ENCODE measurements around the gene ZWILCH. TPM values are rescaled to one million over a fixed set of nuclear protein-coding genes. Genes with fewer than 3 reads are reported as not detected.
"Not testable (repeated sequence)": the region's sequence is repeated elsewhere in the genome, so short reads cannot be mapped to it uniquely, and the experiment has no call there.

ZWILCH gene
- total RNA-seq, 2 experiments from 2014 or later = 36.9 to 50.2 TPM

DNA sequence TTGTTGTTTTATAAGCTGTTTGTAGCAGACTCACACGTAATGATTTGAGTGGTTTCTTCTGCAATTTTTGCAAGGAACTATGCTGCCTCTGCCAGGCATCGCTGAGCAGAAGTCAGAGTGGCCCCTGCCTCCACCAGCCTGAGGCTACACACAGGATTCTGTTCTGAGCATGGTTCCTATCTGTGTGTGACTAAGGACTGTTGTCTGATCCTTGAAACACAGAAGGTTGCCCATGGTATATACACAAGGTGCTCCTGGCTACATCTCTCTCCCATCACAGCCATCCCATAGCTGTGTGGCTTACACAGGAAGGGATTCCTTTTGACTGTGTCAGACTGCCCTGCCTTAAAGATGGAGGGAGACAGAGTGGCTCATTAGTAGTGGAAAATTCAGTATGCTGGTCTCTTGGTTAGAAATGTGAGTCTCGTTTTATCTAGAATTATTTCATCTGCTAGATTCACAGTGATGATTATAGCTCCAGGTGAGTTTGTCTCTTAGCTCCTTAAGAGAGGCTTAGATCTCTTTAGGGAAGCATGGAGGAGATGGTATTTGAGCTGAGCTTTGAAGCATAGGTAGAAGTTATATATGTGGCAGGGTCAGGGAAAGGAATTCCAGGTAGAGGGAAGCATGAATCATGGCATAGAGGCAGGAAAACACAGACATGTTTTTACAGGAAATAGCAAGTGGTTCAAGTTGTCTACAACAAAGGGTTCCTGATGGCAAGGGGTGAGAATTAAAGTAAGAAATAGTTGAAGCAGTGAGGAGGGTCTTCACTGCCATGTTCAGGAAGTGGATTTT lies 45.1 kb upstream of the ZWILCH start:
- Histone ChIP-seq H3K4me2 (ENCODE audit: low read length) (no peak overlapping the region), H3K79me2 (ENCODE audit: insufficient read depth, low read depth, low read length) (no peaks in the 10 kb centered on the region; the same call in 1 of the 2 replicates), H3K36me3 (ENCODE audit: insufficient read depth, low read length) (peaks cover 62% of the 10 kb centered on the region), H3K9me2 (ENCODE audit: insufficient read depth, low read length) (no peaks in the 10 kb centered on the region), H4K20me1 (ENCODE audit: insufficient read depth, low read length) (no peaks in the 10 kb centered on the region), H3K27ac (ENCODE audit: low read depth, low read length, poor library complexity, severe bottlenecking) (no peak overlapping the region), H3K4me1 (ENCODE audit: insufficient read depth, low read length, poor library complexity, severe bottlenecking) (peaks cover 31% of the 10 kb centered on the region), H3K9me3 (ENCODE audit: low read length) (no peaks in the 10 kb centered on the region), H3K4me3 (ENCODE audit: low read depth, low read length, poor library complexity, severe bottlenecking) (no peak overlapping the region), H2AFZ (ENCODE audit: low read length) (no peak overlapping the region)
- CTCF ChIA-PET (ENCODE audit: unreplicated experiment) = interaction anchor here (0.6 kb wide), 1 partner anchor 289 kb away, joined by 9 read pairs; no protein-coding TSS in a partner anchor
- TF ChIP-seq, protein P1, sequence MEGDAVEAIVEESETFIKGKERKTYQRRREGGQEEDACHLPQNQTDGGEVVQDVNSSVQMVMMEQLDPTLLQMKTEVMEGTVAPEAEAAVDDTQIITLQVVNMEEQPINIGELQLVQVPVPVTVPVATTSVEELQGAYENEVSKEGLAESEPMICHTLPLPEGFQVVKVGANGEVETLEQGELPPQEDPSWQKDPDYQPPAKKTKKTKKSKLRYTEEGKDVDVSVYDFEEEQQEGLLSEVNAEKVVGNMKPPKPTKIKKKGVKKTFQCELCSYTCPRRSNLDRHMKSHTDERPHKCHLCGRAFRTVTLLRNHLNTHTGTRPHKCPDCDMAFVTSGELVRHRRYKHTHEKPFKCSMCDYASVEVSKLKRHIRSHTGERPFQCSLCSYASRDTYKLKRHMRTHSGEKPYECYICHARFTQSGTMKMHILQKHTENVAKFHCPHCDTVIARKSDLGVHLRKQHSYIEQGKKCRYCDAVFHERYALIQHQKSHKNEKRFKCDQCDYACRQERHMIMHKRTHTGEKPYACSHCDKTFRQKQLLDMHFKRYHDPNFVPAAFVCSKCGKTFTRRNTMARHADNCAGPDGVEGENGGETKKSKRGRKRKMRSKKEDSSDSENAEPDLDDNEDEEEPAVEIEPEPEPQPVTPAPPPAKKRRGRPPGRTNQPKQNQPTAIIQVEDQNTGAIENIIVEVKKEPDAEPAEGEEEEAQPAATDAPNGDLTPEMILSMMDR (conservative IDR thresholded peaks at IDR 0.05; ENCODE audit: low read length) = no peak
- TF ChIP-seq EZH2phosphoT487 (IDR thresholded peaks at IDR 0.05; ENCODE audit: borderline replicate concordance, low read depth, low read length) = no peak
- no peak for DNase-seq (ENCODE audit: low spot score)
- BruUV-seq (replicated peaks) = no TSS peak
- intact Hi-C loops (cut with micrococcal nuclease; ENCODE audit: unreplicated experiment) = no loop called here
- POLR2A ChIA-PET = interaction anchor here (0.6 to 1.6 kb wide), 3 partner anchors 14 to 74 kb away, joined by 3 to 5 read pairs (median 5); no protein-coding TSS in a partner anchor

DNA sequence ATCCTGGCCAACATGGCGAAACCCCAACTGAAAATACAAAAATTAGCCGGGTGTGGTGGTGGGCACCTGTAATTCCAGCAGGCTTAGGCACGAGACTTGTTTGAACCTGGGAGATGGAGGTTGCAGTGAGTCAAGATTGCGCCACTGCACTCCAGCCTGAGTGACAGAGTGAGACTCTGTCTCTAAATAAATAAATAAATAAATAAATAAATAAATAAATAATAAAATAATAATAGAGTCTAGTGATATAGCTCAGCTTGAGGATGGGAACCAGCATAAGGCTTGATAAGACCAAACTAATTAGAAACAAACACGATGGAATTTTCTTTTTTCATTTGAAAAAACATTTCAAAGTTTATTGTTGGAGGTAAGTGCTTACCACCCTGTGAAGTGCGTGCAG lies 43.8 kb upstream of the ZWILCH start:
- intact Hi-C loops (cut with micrococcal nuclease; ENCODE audit: unreplicated experiment); H3K4me3 ChIP-seq (ENCODE audit: low read depth, low read length, poor library complexity, severe bottlenecking); H3K9me2 ChIP-seq (ENCODE audit: insufficient read depth, low read length); H3K27ac ChIP-seq (ENCODE audit: low read depth, low read length, poor library complexity, severe bottlenecking); H2AFZ ChIP-seq (ENCODE audit: low read length); H3K4me2 ChIP-seq (ENCODE audit: low read length); H4K20me1 ChIP-seq (ENCODE audit: insufficient read depth, low read length); POLR2A ChIA-PET; CTCF ChIA-PET (ENCODE audit: unreplicated experiment); H3K9me3 ChIP-seq (ENCODE audit: low read length); H3K79me2 ChIP-seq (ENCODE audit: insufficient read depth, low read depth, low read length); BruUV-seq (replicated peaks); DNase-seq (ENCODE audit: low spot score): not testable (repeated sequence)
- H3K36me3 ChIP-seq (ENCODE audit: insufficient read depth, low read length) = peaks cover 62% of the 10 kb centered on the region
- H3K4me1 ChIP-seq (ENCODE audit: insufficient read depth, low read length, poor library complexity, severe bottlenecking) = peaks cover 24% of the 10 kb centered on the region

DNA sequence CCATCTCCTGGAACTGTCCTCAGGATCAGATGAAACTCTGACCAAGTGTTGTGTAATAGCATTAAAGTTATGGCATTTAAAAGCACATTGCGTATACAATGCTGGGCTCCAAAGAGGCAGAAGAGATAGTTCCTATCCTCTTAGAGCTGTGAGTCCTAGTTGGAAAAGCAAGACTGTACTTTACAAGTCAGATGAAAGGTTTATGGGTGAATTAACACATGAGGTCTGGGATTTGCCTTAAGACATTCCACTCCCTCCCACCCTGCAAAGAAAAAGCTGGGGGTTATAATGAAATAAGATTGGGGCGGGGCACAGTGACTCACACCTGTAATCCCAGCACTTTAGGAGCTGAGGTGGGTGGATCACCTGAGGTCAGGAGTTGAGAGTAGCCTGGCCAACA lies 43.2 kb upstream of the ZWILCH start:
- Histone ChIP-seq H3K4me1 (ENCODE audit: insufficient read depth, low read length, poor library complexity, severe bottlenecking) (peaks cover 17% of the 10 kb centered on the region), H3K36me3 (ENCODE audit: insufficient read depth, low read length) (peaks cover 68% of the 10 kb centered on the region), H4K20me1 (ENCODE audit: insufficient read depth, low read length) (no peaks in the 10 kb centered on the region), H2AFZ (ENCODE audit: low read length) (no peak overlapping the region), H3K9me3 (ENCODE audit: low read length) (no peaks in the 10 kb centered on the region), H3K4me3 (ENCODE audit: low read depth, low read length, poor library complexity, severe bottlenecking) (no peak overlapping the region), H3K27ac (ENCODE audit: low read depth, low read length, poor library complexity, severe bottlenecking) (no peak overlapping the region), H3K4me2 (ENCODE audit: low read length) (no peak overlapping the region), H3K9me2 (ENCODE audit: insufficient read depth, low read length) (no peaks in the 10 kb centered on the region), H3K79me2 (ENCODE audit: insufficient read depth, low read depth, low read length) (no peaks in the 10 kb centered on the region; the same call in 1 of the 2 replicates)
- intact Hi-C loops (cut with micrococcal nuclease; ENCODE audit: unreplicated experiment) = no loop called here
- TF ChIP-seq, protein P1 (conservative IDR thresholded peaks at IDR 0.05; ENCODE audit: low read length) = no peak
- TF ChIP-seq EZH2phosphoT487 (IDR thresholded peaks at IDR 0.05; ENCODE audit: borderline replicate concordance, low read depth, low read length) = no peak
- no TSS peak for BruUV-seq (replicated peaks)
- ChIA-PET CTCF (ENCODE audit: unreplicated experiment) (no interaction called here), POLR2A (interaction anchor here (0.7 to 0.9 kb wide), 2 partner anchors 10 to 67 kb away, joined by 6 to 7 read pairs; no protein-coding TSS in a partner anchor)
- no peak for DNase-seq (ENCODE audit: low spot score)
